HG02938 (cell line): ENCODE data around the gene ADAMTS6.

Experiments
- ATAC-seq: cut with Tn5 transposase; IDR thresholded peaks from one replicate; pipeline ENCODE4 v1.9.1; 2021; ENCODE audit warnings: mild to moderate bottlenecking, moderate library complexity; ENCODE audit not compliant: unreplicated experiment

Gene ADAMTS6

GRCh38 chr5:65474130-65474711, 7.5 kb downstream of the ADAMTS6 start:
- no peak for ATAC-seq

DNA sequence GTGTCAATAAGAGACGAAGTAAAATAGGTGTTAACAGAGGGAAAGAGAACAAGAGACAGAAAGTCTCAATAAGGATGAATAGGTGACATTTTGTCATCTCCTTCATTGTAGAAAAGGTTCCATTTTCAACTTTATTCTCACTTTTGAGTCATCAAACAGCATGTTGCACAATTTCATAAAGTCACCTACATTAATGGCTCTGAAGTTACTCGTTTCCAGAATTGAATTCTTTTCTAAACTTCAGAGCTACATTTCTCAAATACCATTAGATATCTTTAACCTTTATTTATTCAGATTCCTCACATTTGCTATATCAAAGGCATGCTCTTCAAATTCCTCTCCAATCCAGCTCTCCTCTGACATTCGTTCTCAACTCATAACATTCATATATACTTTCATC, 13.1 kb downstream of the ADAMTS6 start:
- ATAC-seq, result no peak

GRCh38 chr5:65462139-65462705, 19.5 kb downstream of the ADAMTS6 start:
- no peak for ATAC-seq

GRCh38 chr5:65461490-65461889, 20.2 kb downstream of the ADAMTS6 start:
- ATAC-seq, result no peak

- ATAC-seq, result no peak
Measured at GRCh38 chr5:65459995-65460394, 21.7 kb downstream of the ADAMTS6 start.

GRCh38 chr5:65455064-65455463, 26.7 kb downstream of the ADAMTS6 start:
- no peak for ATAC-seq

DNA sequence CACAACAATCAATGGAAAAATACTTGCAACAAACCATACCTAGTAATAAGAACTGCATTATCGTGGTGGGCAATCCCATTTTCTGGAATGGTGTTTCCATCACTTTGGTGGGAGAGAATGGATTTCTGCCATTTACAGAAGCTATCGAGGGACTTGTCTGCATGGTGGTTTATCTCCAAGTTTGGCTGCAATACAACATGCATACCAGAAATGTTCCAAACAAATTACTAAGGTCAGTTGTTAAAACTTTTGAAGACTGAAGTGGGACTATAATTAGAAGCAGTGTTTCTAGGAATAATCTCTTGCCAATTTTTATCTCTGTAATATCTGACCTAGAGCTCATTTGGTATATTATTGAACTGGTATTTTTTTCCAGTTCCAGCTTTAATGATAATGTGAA, 30.3 kb downstream of the ADAMTS6 start:
- no peak for ATAC-seq

DNA sequence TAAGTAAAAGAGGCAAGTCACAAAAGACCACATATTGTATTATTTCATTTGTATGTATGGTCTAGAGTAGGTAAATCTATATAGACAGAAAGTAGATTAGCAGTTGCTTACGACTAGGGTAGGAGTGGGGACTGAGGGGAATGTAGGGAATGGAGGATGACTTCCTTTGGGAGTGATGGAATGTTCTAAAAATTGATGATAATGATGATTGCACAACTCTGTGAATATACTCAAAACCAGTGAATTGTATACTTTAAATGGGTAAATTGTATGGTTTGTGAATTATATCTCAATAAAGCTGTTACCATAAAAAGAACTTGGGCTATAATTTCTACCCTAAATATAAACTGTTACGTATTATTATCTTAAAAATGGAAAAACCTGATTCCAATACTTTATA, 35.0 kb downstream of the ADAMTS6 start:
- no peak for ATAC-seq

DNA sequence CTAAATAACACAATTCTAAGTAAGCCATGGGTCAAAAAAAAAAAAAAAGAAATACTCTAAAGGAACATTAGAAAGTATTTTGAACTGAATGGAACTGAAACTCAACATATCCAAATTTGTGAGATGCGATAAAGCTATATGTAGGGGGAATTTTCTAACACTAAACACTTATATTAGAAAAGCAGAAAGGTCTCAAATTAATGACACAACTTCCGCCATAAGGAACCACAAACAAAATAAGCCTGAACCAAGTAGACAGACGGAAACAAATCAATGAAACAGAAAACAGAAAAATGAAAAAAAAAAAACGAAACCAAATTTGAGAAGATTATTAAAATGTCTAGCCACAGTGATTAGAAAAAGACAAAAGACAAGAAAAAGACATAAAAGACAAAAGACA, 39.9 kb downstream of the ADAMTS6 start:
- ATAC-seq, result no peak

DNA sequence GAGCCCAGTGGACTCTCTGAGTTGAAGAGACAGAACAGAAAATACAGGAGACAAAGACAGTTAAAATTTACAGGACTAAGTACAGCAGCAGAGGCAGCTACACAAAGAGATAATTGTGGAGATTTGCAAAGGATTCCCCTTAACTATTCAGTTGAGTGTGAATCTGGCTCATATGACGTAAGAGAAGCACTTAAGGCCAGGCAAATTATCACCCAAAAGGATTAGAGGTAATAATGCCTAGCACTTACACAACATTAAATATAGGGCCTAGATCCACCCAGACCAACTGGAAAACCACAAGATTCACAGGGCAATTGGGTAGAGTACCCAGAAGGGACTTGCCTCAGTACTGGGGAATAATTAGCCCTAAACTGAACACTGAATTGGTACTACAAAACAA, 41.3 kb downstream of the ADAMTS6 start:
- ATAC-seq, result no peak

- ATAC-seq, result no peak
Measured at GRCh38 chr5:65434122-65434521, 47.6 kb downstream of the ADAMTS6 start.

- no peak for ATAC-seq
Measured at GRCh38 chr5:65426656-65427055, 55.1 kb downstream of the ADAMTS6 start.

DNA sequence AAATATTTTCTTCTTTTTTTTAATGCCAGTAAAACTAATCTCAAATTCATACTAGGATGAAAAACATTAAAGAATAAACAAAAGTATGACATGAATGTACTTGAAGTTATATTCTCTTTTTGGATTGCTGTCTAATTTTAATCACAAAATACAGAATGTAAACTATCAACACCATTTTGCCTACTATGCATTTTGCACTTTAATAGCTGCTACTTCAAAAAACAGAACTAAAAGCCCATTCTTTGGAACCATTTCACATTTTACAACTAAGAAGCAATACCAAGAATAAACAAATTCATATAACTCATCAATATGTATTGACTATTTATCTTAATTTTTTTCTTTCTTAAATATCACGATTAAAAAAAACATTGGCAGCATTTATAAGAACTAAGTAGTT, 58.1 kb downstream of the ADAMTS6 start:
- no peak for ATAC-seq

DNA sequence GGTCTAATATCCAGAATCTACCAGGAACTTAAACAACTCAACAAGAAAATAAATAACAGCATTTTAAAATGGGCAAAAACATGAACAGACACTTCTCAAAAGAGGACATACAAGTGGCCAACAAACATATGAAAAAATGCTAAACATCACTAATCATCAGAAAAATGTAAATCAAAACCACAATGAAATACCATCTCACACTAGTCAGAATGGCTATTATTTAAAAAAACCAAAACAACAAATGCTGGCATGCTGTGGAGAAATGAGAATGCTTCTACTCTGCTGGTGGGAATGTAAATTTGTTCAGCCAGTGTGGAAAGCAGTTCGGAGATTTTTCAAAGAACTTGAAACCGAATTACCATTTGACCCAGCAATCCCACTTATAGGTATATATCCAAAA, 63.1 kb downstream of the ADAMTS6 start:
- no peak for ATAC-seq

- ATAC-seq, result no peak
Measured at GRCh38 chr5:65413822-65414221, 67.9 kb downstream of the ADAMTS6 start.

DNA sequence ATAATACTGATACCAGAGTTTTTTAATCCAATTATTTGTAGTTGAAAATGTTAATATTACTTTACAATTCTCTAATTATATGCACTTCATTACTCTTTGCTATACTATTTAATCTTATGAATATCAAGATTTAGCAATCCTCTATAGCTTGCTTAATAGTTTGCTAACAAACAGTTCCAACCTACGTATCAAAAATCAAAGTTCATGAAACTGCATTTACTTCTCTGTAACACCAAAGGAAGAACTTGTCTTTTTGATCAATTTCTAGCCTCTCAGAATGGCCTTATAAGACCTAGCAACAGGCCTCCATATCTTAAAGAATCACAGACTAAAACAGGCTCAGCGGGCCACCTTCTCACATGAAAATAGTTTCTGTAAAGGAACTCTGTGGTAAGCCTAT, 68.9 kb downstream of the ADAMTS6 start:
- ATAC-seq, result no peak

- no peak for ATAC-seq
Measured at GRCh38 chr5:65411356-65411755, 70.4 kb downstream of the ADAMTS6 start.

GRCh38 chr5:65395526-65396155, 86.1 kb downstream of the ADAMTS6 start:
- ATAC-seq, result no peak

- no peak for ATAC-seq
Measured at GRCh38 chr5:65394087-65394486, 87.6 kb downstream of the ADAMTS6 start.

- ATAC-seq, result no peak
Measured at GRCh38 chr5:65391591-65391990, 90.1 kb downstream of the ADAMTS6 start.

- no peak for ATAC-seq
Measured at GRCh38 chr5:65390208-65390607, 91.5 kb downstream of the ADAMTS6 start.

DNA sequence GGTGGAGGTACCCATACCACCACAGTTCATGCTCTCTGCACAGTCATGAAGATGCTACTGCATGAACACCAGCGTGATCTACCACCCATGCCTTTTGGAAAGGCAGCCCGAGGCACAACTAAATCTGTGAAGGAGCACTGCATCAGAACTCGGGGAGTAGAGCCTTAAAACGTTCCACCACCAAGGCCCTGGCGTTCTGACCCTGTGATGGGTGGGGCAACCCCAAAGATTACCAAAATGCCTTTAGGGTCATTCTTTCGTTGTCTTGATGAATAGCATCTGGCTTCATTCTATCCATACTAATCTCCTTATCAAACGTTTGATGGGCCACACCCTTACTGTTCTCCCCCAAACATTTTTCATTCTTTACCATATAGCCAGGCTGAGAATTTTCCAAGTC, 97.9 kb downstream of the ADAMTS6 start:
- no peak for ATAC-seq

GRCh38 chr5:65382582-65382981, 99.1 kb downstream of the ADAMTS6 start:
- no peak for ATAC-seq
